OCI-LY1 (cell line): ENCODE data around the gene INO80E.

Source experiments
- H2AFZ ChIP-seq: fragments of 200-600 bp; sonication (generic), shearing (Covaris generic); 2 replicates; pipeline ENCODE4 v1.6.0; 2014; ENCODE audit warnings: antibody characterized with exemption, mild to moderate bottlenecking, low read length
- H3F3A ChIP-seq: fragments of 200-600 bp; sonication (generic), shearing (Covaris generic); 2 replicates; pipeline ENCODE4 v1.6.0; 2014; ENCODE audit warnings: mild to moderate bottlenecking, antibody characterized with exemption, low read length, moderate library complexity; ENCODE audit not compliant: insufficient read depth
- H3K27ac ChIP-seq: fragments of 200-600 bp; sonication (generic); 2 replicates; pipeline ENCODE4 v1.5.1; 2014; ENCODE audit warnings: low read length, mixed run types, mild to moderate bottlenecking, low read depth; ENCODE audit not compliant: poor library complexity, severe bottlenecking
- H3K27me3 ChIP-seq: fragments of 200-600 bp; sonication (generic); 2 replicates; pipeline ENCODE4 v1.6.0; 2014; ENCODE audit warnings: antibody characterized with exemption, mild to moderate bottlenecking, low read length, moderate library complexity; ENCODE audit not compliant: insufficient read depth
- H3K36me3 ChIP-seq: fragments of 200-600 bp; sonication (generic); 2 replicates; pipeline ENCODE4 v1.6.1; 2014; ENCODE audit warnings: mild to moderate bottlenecking, antibody characterized with exemption, low read length, moderate library complexity, mixed read lengths; ENCODE audit not compliant: insufficient read depth
- H3K4me1 ChIP-seq: fragments of 200-600 bp; sonication (generic); 2 replicates; pipeline ENCODE4 v1.5.1; 2014; ENCODE audit warnings: mild to moderate bottlenecking, low read length, moderate library complexity; ENCODE audit not compliant: insufficient read depth, severe bottlenecking
- H3K4me2 ChIP-seq: fragments of 200-600 bp; sonication (generic), shearing (Covaris generic); 2 replicates; pipeline ENCODE4 v1.6.1; 2014; ENCODE audit warnings: low read length
- H3K4me3 ChIP-seq: fragments of 200-600 bp; sonication (generic); 2 replicates; pipeline ENCODE4 v1.5.1; 2014; ENCODE audit warnings: low read length, low read depth, mild to moderate bottlenecking, mixed read lengths; ENCODE audit not compliant: poor library complexity, severe bottlenecking
- H3K79me2 ChIP-seq: fragments of 200-600 bp; shearing (Covaris generic); 2 replicates; pipeline ENCODE4 v1.6.1; 2016; ENCODE audit warnings: mixed run types, low read length, mixed read lengths; ENCODE audit not compliant: insufficient read depth
- H3K9ac ChIP-seq: fragments of 200-600 bp; sonication (generic), shearing (Covaris generic); 2 replicates; pipeline ENCODE4 v1.6.1; 2014; ENCODE audit warnings: mild to moderate bottlenecking, low read length, mixed read lengths
- H3K9me2 ChIP-seq: fragments of 200-600 bp; sonication (generic), shearing (Covaris generic); 2 replicates; pipeline ENCODE4 v1.6.1; 2014; ENCODE audit warnings: low read depth, mild to moderate bottlenecking, low read length, mixed read lengths
- H3K9me3 ChIP-seq: fragments of 200-600 bp; shearing (Covaris generic); 2 replicates; pipeline ENCODE4 v1.6.1; 2014; ENCODE audit warnings: low read length, mixed read lengths
- H4K20me1 ChIP-seq: fragments of 200-600 bp; sonication (generic), shearing (Covaris generic); 2 replicates; pipeline ENCODE4 v1.6.0; 2016; ENCODE audit warnings: mild to moderate bottlenecking, low read length; ENCODE audit not compliant: insufficient read depth
- CTCF ChIP-seq: fragments of 200-600 bp; sonication (generic), shearing (Covaris generic); IDR thresholded peaks from 2 replicates; pipeline ENCODE4 v1.5.1; 2017; ENCODE audit warnings: mild to moderate bottlenecking, antibody characterized with exemption, low read length, moderate library complexity, mixed read lengths
- EZH2 ChIP-seq: fragments of 200-600 bp; sonication (generic), shearing (Covaris generic); IDR thresholded peaks from 2 replicates; pipeline ENCODE4 v1.8.0; 2017; ENCODE audit warnings: borderline replicate concordance, mixed run types, mild to moderate bottlenecking, antibody characterized with exemption, low read length, moderate library complexity, mixed read lengths

INO80E gene

GRCh38 chr16:29984764-29985147 lies 11.3 kb upstream of the INO80E start:
- no peaks in the 10 kb centered on the region for H3K9me2 ChIP-seq
- no peaks in the 10 kb centered on the region for H3K9me3 ChIP-seq
- H4K20me1 ChIP-seq: no peaks in the 10 kb centered on the region
- H3K4me1 ChIP-seq: no peaks in the 10 kb centered on the region
- no peak overlapping the region for H2AFZ ChIP-seq
- no peak overlapping the region for H3K27ac ChIP-seq
- H3F3A ChIP-seq: no peaks in the 10 kb centered on the region
- no peak overlapping the region for H3K4me2 ChIP-seq
- no peaks in the 10 kb centered on the region for H3K79me2 ChIP-seq
- H3K9ac ChIP-seq: no peak overlapping the region
- H3K27me3 ChIP-seq: no peaks in the 10 kb centered on the region
- TF ChIP-seq EZH2: no peak
- TF ChIP-seq CTCF: no peak
- H3K4me3 ChIP-seq: no peak overlapping the region
- H3K36me3 ChIP-seq: peaks cover 100% of the 10 kb centered on the region

DNA sequence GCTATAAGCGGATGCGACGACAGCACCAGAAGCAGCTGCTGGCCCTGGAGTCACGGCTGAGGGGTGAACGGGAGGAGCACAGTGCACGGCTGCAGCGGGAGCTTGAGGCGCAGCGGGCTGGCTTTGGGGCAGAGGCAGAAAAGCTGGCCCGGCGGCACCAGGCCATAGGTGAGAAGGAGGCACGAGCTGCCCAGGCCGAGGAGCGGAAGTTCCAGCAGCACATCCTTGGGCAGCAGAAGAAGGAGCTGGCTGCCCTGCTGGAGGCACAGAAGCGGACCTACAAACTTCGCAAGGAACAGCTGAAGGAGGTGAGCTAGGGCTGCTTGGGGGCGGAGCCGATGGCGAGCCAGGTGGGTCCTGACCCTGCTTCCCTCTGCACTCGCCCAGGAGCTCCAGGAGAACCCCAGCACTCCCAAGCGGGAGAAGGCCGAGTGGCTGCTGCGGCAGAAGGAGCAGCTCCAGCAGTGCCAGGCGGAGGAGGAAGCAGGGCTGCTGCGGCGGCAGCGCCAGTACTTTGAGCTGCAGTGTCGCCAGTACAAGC lies 10.7 kb upstream of the INO80E start:
- Histone ChIP-seq H3K9me3 (no peaks in the 10 kb centered on the region), H3K27me3 (no peaks in the 10 kb centered on the region), H2AFZ (no peak overlapping the region), H3K4me1 (no peaks in the 10 kb centered on the region), H3K4me2 (no peak overlapping the region), H3K9me2 (no peaks in the 10 kb centered on the region), H3K9ac (no peak overlapping the region), H3K79me2 (no peaks in the 10 kb centered on the region), H3K4me3 (no peak overlapping the region), H3K36me3 (peaks cover 100% of the 10 kb centered on the region), H3K27ac (no peak overlapping the region), H4K20me1 (no peaks in the 10 kb centered on the region), H3F3A (no peaks in the 10 kb centered on the region)
- TF ChIP-seq CTCF (no peak), EZH2 (no peak)

- Histone ChIP-seq H3K4me2 (no peak overlapping the region), H3K79me2 (no peaks in the 10 kb centered on the region), H3K9ac (no peak overlapping the region), H4K20me1 (no peaks in the 10 kb centered on the region), H3K4me1 (no peaks in the 10 kb centered on the region), H3K36me3 (peaks cover 96% of the 10 kb centered on the region), H3K9me2 (no peaks in the 10 kb centered on the region), H3K4me3 (no peak overlapping the region), H3K27ac (no peak overlapping the region), H2AFZ (no peak overlapping the region), H3F3A (no peaks in the 10 kb centered on the region), H3K27me3 (no peaks in the 10 kb centered on the region), H3K9me3 (no peaks in the 10 kb centered on the region)
- TF ChIP-seq EZH2: no peak
- TF ChIP-seq CTCF: no peak
Measured at GRCh38 chr16:29986231-29986630, 9.8 kb upstream of the INO80E start.
